NT2/D1 (cell line): Measurements from ENCODE around the gene MKLN1.

ENCODE experiments used
- YY1 ChIP-seq: IDR thresholded peaks from 2 replicates; pipeline ENCODE4 v1.6.1; 2011; ENCODE audit not compliant: insufficient read length, insufficient read depth
- ZNF274 ChIP-seq: IDR thresholded peaks from 2 replicates; pipeline ENCODE4 v1.6.1; 2011; ENCODE audit warnings: mild to moderate bottlenecking, low read depth, low read length

GRCh38 chr7:131302876-131303707 lies 24.6 kb upstream of the MKLN1 start:
- no peak for TF ChIP-seq ZNF274
- TF ChIP-seq YY1: no peak
